Activated T-cell treated with anti-CD3 and anti-CD28 coated beads, Interleukin-2, amount 50 U/mL, for 72 hours (primary cell): ENCODE data around the gene GLRA2. TPM values are rescaled to one million over a fixed set of nuclear protein-coding genes. Genes with fewer than 3 reads are reported as not detected.

Source experiments
- ATAC-seq, 2 donors: fragments of 150-1000 bp; cut with Tn5 transposase; replicated peaks in 1 of 2; 2 replicates each; pipeline ENCODE4 v1.10.0; 2021; ENCODE audit warnings: moderate library complexity in 2 of 2, mild to moderate bottlenecking in 1 of 2
- DNase-seq, 2 donors: peaks; one replicate each; pipeline ENCODE4 v3.0.0; 2021 to 2022; ENCODE audit warnings: mixed read lengths in 1 of 2
- H3K27ac Mint-ChIP-seq: one replicate; pipeline ENCODE4 v1.8.0; 2022; ENCODE audit warnings: mild to moderate bottlenecking, moderate library complexity, mixed read lengths
- H3K27me3 Mint-ChIP-seq: one replicate; pipeline ENCODE4 v1.8.0; 2022; ENCODE audit warnings: low read depth, mixed read lengths
- H3K36me3 Mint-ChIP-seq, 2 donors: one replicate each; pipeline ENCODE4 v1.8.0; 2022; ENCODE audit warnings: mixed read lengths in 2 of 2, mild to moderate bottlenecking in 1 of 2; ENCODE audit not compliant: insufficient read depth in 2 of 2
- H3K4me1 Mint-ChIP-seq: one replicate; pipeline ENCODE4 v1.8.0; 2022; ENCODE audit warnings: low read depth, mixed read lengths
- H3K4me3 Mint-ChIP-seq, 2 donors: one replicate each; pipeline ENCODE4 v1.8.0; 2022; ENCODE audit warnings: mild to moderate bottlenecking in 2 of 2, mixed read lengths in 2 of 2, moderate library complexity in 2 of 2
- H3K9me3 Mint-ChIP-seq, 2 donors: one replicate each; pipeline ENCODE4 v1.8.0; 2022; ENCODE audit warnings: mixed read lengths in 2 of 2
- total RNA-seq, 2 donors: library from RNA; stranded (reverse); gene quantifications; one replicate each; pipeline ENCODE4 v1.2.3, GENCODE V29; 2022

Gene GLRA2
- total RNA-seq, 2 donors from 2014 or later, result not detected

DNA sequence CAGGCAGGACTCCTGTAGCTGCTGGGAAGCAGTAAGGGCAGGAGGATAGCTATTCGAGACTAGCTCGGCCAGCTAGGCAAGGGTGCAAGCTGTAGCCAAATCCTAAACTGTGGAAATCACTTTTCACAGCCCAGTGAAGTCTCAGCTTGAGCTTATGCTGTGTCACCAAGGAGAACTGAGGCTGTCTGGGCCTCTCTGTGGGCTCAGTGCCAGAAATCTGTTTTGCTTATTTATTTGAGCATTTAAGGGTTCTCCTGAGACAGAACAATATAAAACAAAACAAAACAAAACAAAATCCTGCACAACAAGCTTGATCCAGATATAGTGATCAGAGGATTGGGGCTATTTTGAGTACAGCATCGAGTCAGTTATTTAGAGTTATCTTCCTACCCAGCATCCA lies 246.1 kb downstream of the GLRA2 start:
- Mint-ChIP-seq H3K36me3 (peaks cover 5 to 6% of the 10 kb centered on the region in 2 donors), H3K4me3 (no peak overlapping the region), H3K27me3 (peaks cover 5% of the 10 kb centered on the region)

DNA sequence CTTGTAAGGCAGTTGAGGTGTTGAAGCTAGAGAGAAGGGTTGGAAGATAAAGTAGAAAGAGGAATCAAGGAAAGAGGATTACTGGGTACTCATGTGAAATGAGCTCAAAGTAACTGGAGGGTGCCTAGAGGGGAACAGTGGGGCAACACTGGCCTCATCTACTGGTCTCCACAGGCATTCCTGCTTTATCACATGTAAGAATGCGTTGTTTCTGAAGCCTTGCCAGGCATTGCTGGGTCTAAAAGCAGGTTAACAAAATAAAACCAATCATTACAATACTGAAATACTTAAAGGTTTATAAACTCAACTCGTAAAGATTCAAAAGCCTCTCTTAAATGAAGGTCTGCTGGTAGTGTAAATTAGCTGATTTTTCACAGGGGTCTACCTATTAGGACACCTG lies 247.6 kb downstream of the GLRA2 start:
- Mint-ChIP-seq H3K27ac (no peak overlapping the region), H3K36me3 (peaks cover 0 to 3% of the 10 kb centered on the region in 2 donors), H3K27me3 (no peaks in the 10 kb centered on the region), H3K9me3 (no peaks in the 10 kb centered on the region), H3K4me1 (no peaks in the 10 kb centered on the region), H3K4me3 (no peak overlapping the region)
- DNase-seq, result no peak
- no peak for ATAC-seq

More for the DNA sequence above, 246.1 kb downstream of the GLRA2 start:
- DNase-seq, result no peak
- Mint-ChIP-seq H3K9me3 (peaks cover 7 to 8% of the 10 kb centered on the region in 2 donors), H3K4me1 (no peaks in the 10 kb centered on the region), H3K27ac (no peak overlapping the region)
- ATAC-seq, result no peak

GRCh38 chrX:14777525-14777924 lies 248.2 kb downstream of the GLRA2 start:
- Mint-ChIP-seq H3K4me1 (no peaks in the 10 kb centered on the region), H3K27ac (no peak overlapping the region), H3K36me3 (peaks cover 0 to 3% of the 10 kb centered on the region in 2 donors), H3K27me3 (no peaks in the 10 kb centered on the region), H3K4me3 (no peak overlapping the region), H3K9me3 (no peaks in the 10 kb centered on the region)
- no peak for DNase-seq
- no peak for ATAC-seq

DNA sequence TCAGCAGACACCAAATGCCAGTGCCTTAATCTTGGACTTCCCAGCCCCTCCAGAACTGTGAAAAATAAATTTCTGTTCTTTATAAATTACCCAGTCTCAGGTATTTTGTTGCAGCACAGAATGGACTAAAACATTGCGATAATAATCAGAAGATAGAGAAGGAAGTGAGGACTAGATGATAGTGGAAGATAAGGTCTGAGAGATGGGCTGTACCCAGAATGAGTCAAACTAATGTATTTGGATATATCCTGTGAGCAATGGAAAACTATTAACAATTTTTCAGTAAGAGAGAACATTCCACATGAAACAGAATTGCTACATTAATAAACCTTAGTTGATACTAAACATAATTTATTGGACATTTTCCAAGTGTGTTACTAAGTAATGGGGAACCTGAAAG lies 250.2 kb downstream of the GLRA2 start:
- H3K9me3 Mint-ChIP-seq, result no peaks in the 10 kb centered on the region
- no peak overlapping the region for H3K27ac Mint-ChIP-seq
- H3K36me3 Mint-ChIP-seq, result no peaks in the 10 kb centered on the region
- H3K27me3 Mint-ChIP-seq, result no peaks in the 10 kb centered on the region
- H3K4me1 Mint-ChIP-seq, result no peaks in the 10 kb centered on the region
- no peak for DNase-seq
- no peak overlapping the region for H3K4me3 Mint-ChIP-seq
- no peak for ATAC-seq
